ENCODE results near the gene GSC2.

GSC2 gene

GRCh38 chr22:19152942-19153883 is 3.1 kb upstream of the GSC2 start:
- DNase-seq: no peak

- DNase-seq: no peak
Measured at GRCh38 chr22:19151329-19152191, 1.5 kb upstream of the GSC2 start.

- DNase-seq: no peak
Measured at GRCh38 chr22:19150482-19151328, 613 bp upstream of the GSC2 start.

GRCh38 chr22:19149047-19149883 is 827 bp downstream of the GSC2 start:
- DNase-seq: peak in 3 of 5 donors; percentile 17 to 62 (median 23)

- no peak for DNase-seq
Measured at GRCh38 chr22:19148417-19149046, 1.6 kb downstream of the GSC2 start.

DNA sequence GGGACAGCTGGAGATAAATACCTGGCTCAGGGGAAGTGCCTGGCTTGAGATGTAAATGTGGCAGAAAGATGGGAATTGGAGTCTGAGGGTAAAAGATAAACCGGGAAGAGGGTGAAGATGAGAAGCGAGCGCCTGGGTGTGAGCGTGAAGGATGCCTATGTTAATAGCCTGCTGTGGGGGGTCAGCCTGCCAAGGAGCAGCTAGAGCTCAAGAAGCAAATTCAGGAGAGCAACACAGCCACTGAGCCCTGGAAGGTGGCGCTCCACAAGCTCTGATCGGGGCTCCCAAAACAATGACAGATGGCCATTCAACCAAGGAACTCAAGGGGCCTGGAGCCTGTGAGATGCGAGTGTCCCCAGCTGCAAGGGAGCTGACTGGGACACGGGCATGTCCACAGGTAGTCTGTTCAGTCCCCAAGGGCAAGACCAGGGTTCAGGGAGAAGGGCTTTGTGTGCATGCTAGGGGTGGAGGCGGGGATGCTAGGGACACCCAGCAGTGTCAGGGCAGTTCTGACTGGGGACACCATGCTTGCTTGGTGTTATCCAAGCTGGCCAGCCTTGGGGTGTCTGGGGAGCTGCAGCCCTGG is 2.8 kb downstream of the GSC2 start:
- DNase-seq: no peak

DNA sequence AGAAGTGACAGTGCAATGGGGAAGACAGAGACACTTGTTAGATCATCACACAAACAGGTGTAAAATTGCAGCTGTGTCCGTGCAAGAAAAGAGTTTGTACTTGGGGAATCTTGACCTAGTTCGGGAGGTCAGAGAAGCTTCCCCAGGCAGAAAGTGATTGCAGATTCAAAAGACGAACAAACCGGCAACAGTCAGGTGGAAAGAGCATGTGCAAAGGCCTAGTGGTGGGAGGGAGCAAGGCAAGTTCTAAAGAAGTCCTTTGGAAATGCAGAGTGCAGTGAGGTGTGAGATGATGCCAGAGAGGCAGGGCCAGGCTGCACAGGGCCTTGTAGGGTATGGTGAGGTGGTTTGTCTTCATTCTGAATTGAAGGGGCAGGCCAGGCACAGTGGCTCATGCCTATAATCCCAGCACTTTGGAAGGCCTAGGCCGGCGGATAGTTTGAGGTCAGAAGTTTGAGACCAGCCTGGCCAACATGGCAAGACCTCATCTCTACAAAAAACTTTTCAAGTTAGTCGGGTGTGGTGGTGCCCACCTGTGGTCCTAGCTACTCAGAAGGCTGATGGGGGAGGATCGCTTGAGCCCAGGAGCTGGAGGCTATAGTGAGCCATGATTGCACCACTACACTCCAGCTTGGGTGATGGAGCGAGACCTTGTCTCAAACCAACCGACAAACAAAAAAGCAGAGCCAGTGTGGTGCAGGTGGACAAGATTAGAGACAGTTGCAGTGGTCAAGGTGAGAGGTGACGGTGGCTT is 3.7 kb downstream of the GSC2 start:
- DNase-seq: no peak

- DNase-seq: peak in 2 of 5 donors; percentile 11 to 55
Measured at GRCh38 chr22:19143967-19144400, 6.1 kb downstream of the GSC2 start.

GRCh38 chr22:19143212-19143611 is 6.9 kb downstream of the GSC2 start:
- DNase-seq: no peak

DNA sequence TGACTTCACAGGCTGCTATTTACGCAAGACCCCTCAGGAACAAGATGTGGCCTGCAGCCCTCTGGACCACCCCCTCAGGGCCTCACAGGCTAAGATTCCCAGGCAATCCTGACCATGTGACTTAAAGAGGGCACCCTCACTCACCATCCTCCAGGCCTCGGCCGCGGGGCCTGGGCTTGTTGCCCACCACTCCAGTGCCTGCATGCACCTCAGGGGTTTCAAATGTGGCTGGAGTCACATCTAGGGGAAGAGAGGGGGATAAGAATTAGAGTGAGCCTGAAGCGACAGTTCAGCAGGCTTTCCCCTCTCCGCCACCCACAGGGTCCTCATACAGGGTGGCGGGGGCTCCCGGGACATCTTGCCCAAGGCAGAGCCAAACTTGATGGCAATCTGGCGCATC is 7.7 kb downstream of the GSC2 start:
- DNase-seq: no peak

- DNase-seq: no peak
Measured at GRCh38 chr22:19139974-19140373, 10.1 kb downstream of the GSC2 start.

- DNase-seq: no peak
Measured at GRCh38 chr22:19139001-19139356, 11.1 kb downstream of the GSC2 start.

DNA sequence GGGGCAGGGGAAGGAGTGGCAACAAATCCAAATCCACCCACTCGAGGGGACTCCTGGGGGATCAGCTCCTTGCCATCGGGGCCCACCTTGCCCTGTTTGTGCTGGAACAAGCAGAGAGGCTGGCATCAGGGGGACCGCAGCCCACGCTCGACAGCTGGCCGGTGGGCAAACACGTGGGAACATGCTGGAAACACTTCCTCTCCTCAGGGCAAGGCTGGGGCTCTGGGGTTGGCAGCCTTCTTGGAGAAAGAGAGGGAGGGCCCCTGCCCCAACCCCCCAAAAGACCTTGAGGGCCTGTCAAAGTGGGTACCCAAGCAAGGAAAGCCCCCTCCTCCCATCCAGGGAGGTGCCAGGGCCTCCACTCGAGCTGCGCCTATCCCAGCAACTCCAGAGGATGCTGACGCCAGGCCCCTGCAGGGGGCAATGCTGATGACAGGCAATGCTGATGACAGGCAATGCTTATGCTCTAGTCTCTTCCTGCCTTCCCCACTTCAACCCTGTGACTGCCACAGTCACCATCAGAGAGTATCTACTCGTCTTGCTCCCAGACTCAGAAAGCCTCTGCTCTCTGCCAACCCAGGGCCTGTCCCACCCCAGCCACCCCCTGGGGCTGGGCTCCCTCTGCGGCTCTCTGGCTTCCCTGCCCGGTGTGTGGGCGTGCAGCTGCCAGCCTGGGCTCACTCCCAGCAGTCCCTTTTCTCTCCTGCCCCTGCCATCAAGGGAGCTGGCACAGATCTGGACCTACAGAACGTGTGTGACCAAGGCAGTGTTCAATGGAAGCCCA is 11.7 kb downstream of the GSC2 start:
- no peak for DNase-seq

GRCh38 chr22:19137384-19138216 is 12.5 kb downstream of the GSC2 start:
- no peak for DNase-seq

DNA sequence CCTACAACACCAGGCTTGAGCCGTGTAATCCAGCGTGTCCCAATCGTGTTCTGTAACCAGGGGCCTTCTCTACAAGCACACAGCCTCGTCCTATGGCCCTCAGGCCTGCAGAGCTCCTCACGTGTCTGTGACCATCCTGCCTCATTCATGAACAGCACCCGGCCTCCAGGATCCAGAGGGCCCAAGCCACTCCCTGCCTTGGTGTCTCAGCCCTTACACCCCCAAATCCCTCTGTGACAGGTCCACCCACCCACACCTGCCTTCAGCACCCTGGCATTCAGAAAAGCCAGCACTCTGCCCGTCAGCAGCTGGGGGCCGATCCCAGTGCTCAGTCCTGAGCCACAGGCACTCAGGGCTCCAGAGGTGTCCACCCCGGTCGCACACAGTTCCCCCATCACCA is 13.2 kb downstream of the GSC2 start:
- no peak for DNase-seq

GRCh38 chr22:19134874-19135273 is 15.2 kb downstream of the GSC2 start:
- DNase-seq: no peak

DNA sequence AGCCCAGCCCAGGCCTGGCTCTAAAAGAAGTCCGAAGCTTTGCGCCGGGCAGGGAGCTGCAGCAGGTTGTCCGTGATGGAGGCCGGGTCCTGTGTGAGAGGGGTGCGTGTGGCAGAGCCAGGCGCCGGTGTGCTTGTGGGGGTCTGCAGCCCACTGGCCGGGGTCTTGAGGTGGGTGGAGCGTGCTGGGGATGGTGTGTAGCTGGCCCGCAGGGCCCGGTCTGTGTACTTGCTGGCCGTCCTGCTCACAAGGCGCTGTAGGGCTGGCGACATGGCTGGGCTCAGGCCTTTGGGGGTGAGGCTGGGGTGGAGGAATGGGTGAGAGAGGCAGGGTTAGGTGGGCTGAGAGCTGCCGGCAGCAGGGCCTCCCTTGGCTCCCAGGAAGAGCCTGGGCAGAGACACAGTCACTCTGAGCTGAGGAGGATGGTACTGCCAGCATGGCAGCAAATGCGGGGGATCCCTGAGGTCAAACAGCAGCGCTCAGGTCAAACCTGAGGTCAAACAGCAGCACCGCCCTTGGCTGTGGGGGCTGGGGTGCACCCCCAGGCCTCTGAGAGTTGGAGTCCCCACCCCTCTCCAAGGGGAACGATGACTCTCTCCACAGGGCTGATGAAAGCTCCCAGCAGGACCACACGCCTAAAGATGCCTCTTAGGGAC is 15.8 kb downstream of the GSC2 start:
- DNase-seq: no peak

DNA sequence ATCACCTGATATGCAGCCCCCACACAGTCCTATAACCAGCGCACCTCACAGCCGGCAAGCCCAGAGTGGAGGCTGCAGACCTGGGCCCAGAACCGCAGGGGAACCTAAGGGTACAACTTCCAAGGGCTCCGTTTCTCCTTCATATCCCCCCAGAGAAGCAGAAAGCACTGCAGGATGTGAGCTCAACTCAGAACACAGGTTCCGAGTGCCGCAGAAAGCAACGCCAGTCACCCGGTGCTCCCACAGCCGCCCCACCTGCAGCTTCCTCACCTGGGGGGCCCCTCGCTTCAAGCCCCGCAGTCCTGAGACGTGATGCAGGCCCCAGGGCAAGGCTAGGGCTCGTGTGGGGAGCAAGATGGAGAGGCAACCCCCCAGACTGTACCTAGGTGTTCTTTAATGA is 16.5 kb downstream of the GSC2 start:
- DNase-seq: no peak
